Cardiac fibroblast (primary cell): ENCODE results near the gene VEZT.
A peak's percentile ranks its signal among the peaks of the same experiment; 100 is the strongest.

ENCODE experiments used
- DNase-seq, 2 donors: peaks; one replicate each; pipeline versions ENCODE4 v3.0.0 to v3.0.0-alpha.2; 2010; ENCODE audit warnings: low read depth in 2 of 2
- H3K4me3 ChIP-seq, 2 donors: replicated peaks in 1 of 2; 1 replicate in 1 of 2; 2 replicates in 1 of 2; pipeline ENCODE4 v1.5.1; 2011; ENCODE audit warnings: low read depth in 2 of 2, low read length in 2 of 2, mild to moderate bottlenecking in 2 of 2, moderate library complexity in 1 of 2
- TF ChIP-seq, protein P1 (sequence below): IDR thresholded peaks from one replicate; pipeline ENCODE4 v1.5.1; 2011; ENCODE audit warnings: low read depth, mild to moderate bottlenecking, low read length, inconsistent platforms

Gene VEZT

DNA sequence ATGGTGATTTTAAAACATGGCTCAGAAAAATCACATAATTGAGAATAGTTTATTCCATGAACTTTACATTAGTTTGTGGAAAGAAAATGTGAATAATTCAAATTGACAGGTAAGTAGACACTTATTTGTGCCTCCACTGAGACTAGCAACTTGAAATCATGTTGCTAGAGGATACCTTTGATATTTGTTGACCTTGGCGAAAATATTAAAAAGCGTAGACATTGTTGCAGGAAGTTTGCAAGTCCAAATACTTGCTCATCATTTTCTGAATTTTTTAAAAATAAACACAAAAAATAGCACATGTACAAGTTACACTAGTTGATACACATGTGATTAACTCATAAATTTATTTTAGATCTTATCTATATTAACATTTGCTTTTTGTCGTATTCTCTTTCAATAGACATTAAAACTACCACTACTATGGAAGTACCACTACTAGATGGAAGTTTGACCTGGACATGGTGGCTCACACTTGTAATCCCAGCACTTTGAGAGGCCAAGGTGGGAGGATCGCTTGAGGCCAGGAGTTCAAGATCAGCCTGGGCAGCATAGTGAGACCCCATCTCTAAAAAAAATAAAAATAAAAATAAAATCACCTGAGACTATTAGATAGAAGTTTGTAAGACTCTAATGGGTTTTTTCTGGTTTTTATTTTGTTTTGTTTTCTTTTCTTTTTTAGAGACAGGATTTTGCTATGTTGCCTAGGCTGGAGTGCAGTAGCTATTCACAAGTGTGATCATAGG, 24.3 kb downstream of the VEZT start:
- TF ChIP-seq, protein P1, sequence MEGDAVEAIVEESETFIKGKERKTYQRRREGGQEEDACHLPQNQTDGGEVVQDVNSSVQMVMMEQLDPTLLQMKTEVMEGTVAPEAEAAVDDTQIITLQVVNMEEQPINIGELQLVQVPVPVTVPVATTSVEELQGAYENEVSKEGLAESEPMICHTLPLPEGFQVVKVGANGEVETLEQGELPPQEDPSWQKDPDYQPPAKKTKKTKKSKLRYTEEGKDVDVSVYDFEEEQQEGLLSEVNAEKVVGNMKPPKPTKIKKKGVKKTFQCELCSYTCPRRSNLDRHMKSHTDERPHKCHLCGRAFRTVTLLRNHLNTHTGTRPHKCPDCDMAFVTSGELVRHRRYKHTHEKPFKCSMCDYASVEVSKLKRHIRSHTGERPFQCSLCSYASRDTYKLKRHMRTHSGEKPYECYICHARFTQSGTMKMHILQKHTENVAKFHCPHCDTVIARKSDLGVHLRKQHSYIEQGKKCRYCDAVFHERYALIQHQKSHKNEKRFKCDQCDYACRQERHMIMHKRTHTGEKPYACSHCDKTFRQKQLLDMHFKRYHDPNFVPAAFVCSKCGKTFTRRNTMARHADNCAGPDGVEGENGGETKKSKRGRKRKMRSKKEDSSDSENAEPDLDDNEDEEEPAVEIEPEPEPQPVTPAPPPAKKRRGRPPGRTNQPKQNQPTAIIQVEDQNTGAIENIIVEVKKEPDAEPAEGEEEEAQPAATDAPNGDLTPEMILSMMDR: no peak
- DNase-seq: no peak
- no peak overlapping the region for H3K4me3 ChIP-seq

DNA sequence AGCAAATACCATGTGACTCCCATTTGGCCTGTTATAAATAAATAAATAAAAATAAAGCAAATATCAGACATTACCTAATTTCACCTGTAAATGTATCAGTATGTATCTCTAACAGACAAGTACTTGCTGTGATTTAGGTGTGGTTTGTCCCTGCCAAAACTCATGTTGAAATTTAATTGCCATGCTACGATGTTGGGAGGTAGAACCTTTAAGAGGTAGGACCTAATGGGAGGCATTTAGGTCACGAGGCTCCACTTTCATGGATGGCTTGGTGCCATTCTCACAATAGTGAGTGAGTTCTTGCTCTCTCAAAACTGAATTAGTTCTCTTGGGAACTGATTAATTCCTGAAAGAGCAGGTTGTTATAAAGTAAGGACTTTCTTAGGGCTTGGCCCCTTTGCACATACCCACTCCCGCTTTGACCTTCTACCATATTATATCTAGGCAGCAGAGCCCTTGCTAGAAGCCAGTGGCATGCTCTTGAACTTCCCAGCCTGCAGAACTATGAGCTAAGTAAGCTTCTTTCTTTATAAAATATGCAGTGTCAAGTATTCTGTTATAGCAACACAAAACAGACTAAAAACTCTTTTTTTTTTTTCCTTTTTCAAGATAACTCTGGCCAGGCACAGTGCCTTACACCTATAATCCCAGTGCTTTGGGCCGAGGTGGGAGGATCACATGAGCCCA, 26.0 kb downstream of the VEZT start:
- TF ChIP-seq, protein P1: no peak
- DNase-seq: no peak
- H3K4me3 ChIP-seq: no peak overlapping the region

DNA sequence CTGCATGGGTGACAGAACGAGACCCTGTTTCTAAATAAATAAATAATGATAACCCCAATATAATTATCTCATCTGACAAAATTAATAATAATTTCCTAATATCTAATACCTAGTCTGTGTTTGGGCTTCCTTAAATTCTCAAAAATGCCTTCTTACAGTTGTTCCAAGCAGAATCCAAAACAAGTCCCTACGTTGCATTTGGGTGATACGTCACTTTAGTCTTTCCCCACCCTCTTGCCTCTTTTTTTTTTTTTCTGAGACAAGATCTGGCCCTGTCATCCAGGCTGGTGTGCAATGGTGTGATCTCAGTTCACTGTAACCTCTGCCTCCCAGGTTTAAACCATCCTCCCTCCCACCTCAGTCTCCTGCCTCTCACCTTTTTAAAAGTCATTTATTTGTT, 26.7 kb downstream of the VEZT start:
- H3K4me3 ChIP-seq: no peak overlapping the region
- no peak for DNase-seq
- TF ChIP-seq, protein P1: no peak

DNA sequence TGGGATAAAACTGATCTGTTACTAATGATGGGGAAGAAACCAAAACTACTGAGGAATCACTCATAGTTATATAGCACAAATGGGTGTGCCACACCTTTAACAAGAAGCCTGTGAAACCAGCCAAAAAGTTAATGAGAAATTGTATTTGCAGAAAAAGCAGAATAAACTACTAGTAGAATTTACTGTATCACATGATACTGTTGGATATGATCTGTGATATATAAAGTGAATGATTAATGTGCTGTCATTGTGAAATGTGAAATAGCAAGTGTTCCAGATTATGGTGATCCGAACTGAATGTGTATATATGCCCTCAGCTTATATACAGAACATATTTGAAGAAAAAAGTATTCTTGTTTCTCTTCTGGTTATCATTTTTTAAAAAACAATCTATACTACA, 30.5 kb downstream of the VEZT start:
- TF ChIP-seq, protein P1: no peak
- DNase-seq: no peak
- no peak overlapping the region for H3K4me3 ChIP-seq

DNA sequence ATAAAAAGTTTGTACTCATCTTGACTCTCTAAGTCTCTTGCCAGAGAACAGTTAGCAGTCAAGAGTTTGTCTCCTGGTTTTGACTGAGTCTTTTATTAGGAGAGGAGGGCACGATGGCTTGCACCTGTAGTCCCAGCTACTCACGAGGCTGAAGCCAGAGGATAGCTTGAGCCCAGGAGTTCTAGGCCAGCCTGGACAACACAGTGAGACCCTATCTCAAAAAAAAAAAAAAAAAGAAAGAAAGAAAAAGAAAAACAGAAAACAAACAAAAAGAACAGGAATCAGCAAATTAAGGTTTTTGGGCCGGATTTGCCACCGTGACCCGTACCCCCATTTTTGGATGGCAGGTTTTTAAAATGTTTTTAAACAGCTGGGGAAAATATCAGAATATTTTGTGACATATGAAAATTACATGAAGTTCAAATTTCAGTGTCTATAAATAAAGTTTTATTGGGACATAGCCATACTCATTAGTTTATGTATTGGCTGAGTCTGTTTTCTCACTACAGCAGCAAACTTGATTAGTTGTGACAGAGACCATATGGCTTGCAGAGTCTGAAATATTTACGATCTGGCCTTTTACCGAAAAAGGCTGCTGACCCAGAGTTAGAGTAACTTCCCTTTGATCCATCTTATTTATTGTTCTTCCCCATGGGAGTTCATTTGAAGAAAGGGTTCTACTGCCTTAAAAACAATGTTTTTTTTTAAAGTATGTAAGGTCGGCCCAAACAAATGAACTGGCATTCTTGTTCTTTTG, 31.2 kb downstream of the VEZT start:
- TF ChIP-seq, protein P1: no peak
- H3K4me3 ChIP-seq: no peak overlapping the region

DNA sequence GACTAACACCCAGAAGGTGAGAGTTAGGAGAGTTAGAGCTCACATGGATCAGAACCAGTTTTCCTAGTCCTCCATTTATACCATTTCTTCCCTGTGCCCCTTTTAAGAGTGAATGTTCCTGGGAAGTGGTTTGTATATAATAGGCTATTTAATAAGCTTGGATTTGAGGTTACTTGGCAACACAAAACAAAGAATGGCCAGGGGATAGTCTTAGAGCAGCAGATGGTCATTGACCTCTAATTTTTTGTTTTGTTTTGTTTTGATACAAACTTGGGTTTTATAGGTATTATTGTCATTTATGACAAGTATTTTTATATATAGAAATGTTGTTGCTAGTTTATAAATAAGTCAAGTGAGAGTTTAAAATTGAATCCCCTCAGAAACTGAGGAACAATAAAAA, 35.8 kb downstream of the VEZT start:
- TF ChIP-seq, protein P1: no peak
- no peak overlapping the region for H3K4me3 ChIP-seq
- DNase-seq: no peak

More for the DNA sequence above, 31.2 kb downstream of the VEZT start:
- DNase-seq: peak in 1 of 2 donors; percentile 66
